Upper lobe of right lung (tissue), 1 donor: ENCODE measurements around the gene PSTK. TPM values are rescaled to one million over a fixed set of nuclear protein-coding genes. Genes with fewer than 3 reads are reported as not detected.

Source experiments
- ATAC-seq: fragments of 200-7000 bp; cut with Tn5 transposase; one replicate; pipeline ENCODE4 v1.9.1; 2020; ENCODE audit warnings: mild to moderate bottlenecking, moderate library complexity
- DNase-seq: peaks from one replicate; pipeline ENCODE4 v3.0.0-alpha.2; 2020
- H3K27ac ChIP-seq: fragments of 200-600 bp; one replicate; pipeline ENCODE4 v1.8.0; 2022
- H3K27me3 ChIP-seq: fragments of 200-600 bp; one replicate; pipeline ENCODE4 v1.8.0; 2022; ENCODE audit warnings: mild to moderate bottlenecking
- H3K36me3 ChIP-seq: fragments of 200-600 bp; one replicate; pipeline ENCODE4 v1.8.0; 2022
- H3K4me1 ChIP-seq: fragments of 200-600 bp; one replicate; pipeline ENCODE4 v1.8.0; 2022
- H3K4me3 ChIP-seq: fragments of 200-600 bp; one replicate; pipeline ENCODE4 v1.8.0; 2022; ENCODE audit warnings: mild to moderate bottlenecking
- H3K9me3 ChIP-seq: fragments of 200-600 bp; one replicate; pipeline ENCODE4 v1.8.0; 2022
- intact Hi-C: fragments of 100-400 bp; cut with DNase I; formaldehyde crosslinking; loops from one replicate; pipeline ENCODE4 v1.11.0; 2022
- total RNA-seq: library from RNA; stranded (reverse); fragmentation: NEBNext Ultra II Directional; extraction: Animal tissue kit (Norgen Biotek cat#: 25700); gene quantifications from one replicate; pipeline ENCODE4 v1.2.1, GENCODE V29; 2021
- TF ChIP-seq, protein P1 (sequence below): fragments of 200-600 bp; IDR thresholded peaks from one replicate; pipeline ENCODE4 v1.8.0; 2022; ENCODE audit warnings: antibody characterized with exemption
- donor health status: DM: no; HTN: yes; CAD: no; lungs with severe emphysema.

PSTK gene
- total RNA-seq, 1 donor from 2014 or later = 2.5 TPM

DNA sequence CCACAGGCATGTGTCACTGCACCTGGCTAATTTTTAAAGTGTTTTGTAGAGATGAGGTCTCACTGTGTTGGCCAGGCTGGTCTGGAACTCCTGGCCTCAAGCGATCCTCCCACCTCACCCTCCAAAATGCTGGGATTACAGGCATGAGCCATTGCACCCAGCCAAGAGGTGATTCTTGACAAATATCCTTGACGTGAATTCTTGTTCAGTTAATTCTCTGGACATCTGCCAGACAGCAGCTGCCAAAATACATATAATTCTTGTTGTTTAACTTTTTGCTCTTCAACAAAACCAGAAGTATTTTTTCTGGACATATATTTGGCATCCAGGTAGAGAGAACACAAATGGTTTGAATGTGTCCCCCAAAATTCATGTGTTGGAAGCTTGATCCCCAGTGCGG, 31.8 kb downstream of the PSTK start:
- TF ChIP-seq, protein P1, sequence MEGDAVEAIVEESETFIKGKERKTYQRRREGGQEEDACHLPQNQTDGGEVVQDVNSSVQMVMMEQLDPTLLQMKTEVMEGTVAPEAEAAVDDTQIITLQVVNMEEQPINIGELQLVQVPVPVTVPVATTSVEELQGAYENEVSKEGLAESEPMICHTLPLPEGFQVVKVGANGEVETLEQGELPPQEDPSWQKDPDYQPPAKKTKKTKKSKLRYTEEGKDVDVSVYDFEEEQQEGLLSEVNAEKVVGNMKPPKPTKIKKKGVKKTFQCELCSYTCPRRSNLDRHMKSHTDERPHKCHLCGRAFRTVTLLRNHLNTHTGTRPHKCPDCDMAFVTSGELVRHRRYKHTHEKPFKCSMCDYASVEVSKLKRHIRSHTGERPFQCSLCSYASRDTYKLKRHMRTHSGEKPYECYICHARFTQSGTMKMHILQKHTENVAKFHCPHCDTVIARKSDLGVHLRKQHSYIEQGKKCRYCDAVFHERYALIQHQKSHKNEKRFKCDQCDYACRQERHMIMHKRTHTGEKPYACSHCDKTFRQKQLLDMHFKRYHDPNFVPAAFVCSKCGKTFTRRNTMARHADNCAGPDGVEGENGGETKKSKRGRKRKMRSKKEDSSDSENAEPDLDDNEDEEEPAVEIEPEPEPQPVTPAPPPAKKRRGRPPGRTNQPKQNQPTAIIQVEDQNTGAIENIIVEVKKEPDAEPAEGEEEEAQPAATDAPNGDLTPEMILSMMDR = no peak
- ATAC-seq (no peak), DNase-seq (no peak)
- Histone ChIP-seq H3K27ac (no peak overlapping the region), H3K9me3 (no peaks in the 10 kb centered on the region), H3K4me3 (no peak overlapping the region), H3K27me3 (no peaks in the 10 kb centered on the region), H3K4me1 (peaks cover 11% of the 10 kb centered on the region), H3K36me3 (no peaks in the 10 kb centered on the region)
- intact Hi-C loops = no loop called here

DNA sequence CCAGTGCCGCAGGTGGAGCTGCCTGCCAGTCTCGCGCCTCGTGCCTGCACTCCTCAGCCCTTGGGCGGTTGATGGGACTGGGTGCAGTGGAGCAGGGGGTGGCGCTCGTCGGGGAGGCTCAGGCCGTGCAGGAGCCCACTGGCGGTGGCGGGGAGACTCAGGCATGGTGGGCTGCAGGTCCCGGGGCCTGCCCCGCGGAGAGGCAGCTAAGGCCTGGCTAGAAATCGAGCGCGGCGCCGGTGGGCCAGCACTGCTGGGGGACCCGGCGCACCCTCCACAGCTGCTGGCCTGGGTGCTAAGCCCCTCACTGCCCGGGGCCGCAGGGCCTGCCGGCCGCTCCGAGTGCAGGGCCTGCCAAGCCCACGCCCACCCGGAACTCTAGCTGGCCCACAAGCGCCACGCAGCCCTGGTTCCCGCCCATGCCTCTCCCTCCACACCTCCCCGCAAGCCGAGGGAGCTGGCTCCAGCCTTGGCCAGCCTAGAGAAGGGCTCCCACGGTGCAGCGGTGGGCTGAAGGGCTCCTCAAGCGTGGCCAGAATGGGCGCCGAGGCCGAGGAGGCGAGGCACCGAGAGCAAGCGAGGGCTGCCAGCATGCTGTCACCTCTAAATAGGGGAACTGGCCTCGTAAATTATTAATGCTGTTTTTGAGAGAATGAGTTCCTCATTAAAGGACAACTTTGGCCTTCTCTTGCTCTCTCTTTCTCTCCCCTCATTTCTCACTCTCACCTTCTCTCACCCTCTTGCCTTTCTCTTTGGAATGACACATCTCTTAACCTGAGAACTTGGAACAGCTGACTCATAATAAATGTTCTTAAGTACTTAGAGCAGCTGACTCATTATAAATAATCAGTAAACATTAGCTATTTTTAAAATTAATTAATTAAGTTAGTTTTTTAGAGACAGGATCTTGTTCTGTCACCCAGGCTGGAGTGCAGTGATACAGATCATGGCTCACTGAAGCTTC, 33.5 kb downstream of the PSTK start:
- no peak for ATAC-seq
- peaks cover 4% of the 10 kb centered on the region for H3K4me1 ChIP-seq
- no peak for DNase-seq
- H3K27ac ChIP-seq = no peak overlapping the region
- intact Hi-C loops = no loop called here
- no peaks in the 10 kb centered on the region for H3K9me3 ChIP-seq
- no peak overlapping the region for H3K4me3 ChIP-seq
- no peaks in the 10 kb centered on the region for H3K36me3 ChIP-seq
- H3K27me3 ChIP-seq = no peaks in the 10 kb centered on the region
- TF ChIP-seq, protein P1 = no peak

DNA sequence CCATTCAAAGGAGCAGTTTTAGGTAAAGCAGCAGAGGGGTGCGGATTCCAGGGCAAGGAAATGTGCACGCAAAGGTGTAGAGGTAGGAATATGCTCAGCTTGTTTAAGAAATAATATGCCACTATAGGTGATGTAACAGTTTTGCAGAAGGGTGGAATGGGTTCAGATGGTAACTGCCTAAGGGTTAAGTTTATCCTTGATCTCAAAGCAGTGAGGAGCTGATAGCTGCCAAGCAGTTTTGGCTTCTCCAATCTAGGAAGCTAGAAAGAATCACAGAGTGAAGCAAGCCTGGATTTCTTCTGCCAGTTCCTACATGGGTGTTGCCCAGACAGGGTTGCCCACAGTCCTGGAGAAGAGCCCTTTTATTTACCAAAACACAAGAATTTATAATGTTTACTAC, 34.6 kb downstream of the PSTK start:
- no peaks in the 10 kb centered on the region for H3K27me3 ChIP-seq
- no peaks in the 10 kb centered on the region for H3K36me3 ChIP-seq
- intact Hi-C loops = no loop called here
- H3K9me3 ChIP-seq = no peaks in the 10 kb centered on the region
- peaks cover 4% of the 10 kb centered on the region for H3K4me1 ChIP-seq
- H3K4me3 ChIP-seq = no peak overlapping the region
- ATAC-seq = no peak
- H3K27ac ChIP-seq = no peak overlapping the region
- DNase-seq = no peak
- TF ChIP-seq, protein P1 = no peak

DNA sequence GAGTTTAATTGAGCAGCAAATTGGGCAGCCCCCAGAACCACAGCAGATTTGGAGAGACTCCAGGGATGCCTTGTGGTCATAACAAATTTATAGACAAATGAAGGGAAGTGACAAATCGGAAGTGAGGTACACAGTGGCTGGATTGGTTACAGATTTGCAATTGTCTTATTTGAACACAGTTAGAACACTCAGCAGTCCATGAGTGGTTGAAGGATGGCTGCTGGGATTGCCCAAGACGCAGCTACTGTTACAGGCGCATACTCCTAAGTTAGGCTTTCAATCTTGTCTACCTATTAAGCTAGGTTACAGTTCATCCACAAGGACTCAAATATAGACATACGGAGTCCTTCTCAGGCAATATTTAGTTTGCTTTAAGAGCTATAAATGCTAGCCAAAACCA, 36.0 kb downstream of the PSTK start:
- intact Hi-C loops = no loop called here
- ATAC-seq = peak; percentile 55

DNA sequence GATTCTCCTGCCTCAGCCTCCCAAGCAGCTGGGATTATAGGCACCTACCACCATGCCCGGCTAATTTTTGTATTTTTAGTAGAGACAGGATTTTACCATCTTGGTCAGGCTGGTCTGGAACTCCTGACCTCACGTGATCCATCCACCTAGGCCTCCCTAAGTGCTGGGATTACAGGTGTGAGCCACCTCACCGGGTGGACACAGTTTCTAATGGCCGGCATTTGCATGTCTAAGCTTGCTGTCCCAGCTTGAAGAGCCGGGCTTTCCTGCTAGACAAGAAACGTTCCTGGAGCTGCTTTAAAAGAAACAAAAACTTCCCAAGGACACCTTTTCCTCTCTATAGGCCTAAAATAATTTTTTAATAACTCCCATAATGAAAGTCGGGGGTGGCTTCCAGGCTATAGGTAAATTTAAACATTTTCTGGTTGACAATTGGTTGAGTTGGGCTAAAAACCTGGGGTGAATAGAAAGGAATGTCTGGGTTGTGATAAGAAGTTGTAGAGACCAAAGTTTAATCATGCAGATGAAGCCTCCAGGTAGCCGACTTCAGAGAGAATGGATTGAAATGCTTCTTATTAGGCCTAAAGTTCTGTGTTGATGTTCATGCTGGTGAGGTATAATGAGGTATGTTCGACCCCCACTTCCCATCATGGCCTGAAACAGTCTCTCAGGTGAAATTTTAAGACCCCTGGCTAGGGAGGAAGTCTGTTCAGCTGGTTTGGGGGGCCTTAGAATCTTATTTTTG, 37.4 kb downstream of the PSTK start:
- TF ChIP-seq, protein P1 = no peak
- no peaks in the 10 kb centered on the region for H3K4me1 ChIP-seq
- no peaks in the 10 kb centered on the region for H3K9me3 ChIP-seq
- no peak overlapping the region for H3K27ac ChIP-seq
- DNase-seq (no peak), ATAC-seq (no peak)
- intact Hi-C loops = no loop called here
- no peak overlapping the region for H3K4me3 ChIP-seq
- H3K27me3 ChIP-seq = no peaks in the 10 kb centered on the region
- no peaks in the 10 kb centered on the region for H3K36me3 ChIP-seq

More for the DNA sequence above, 36.0 kb downstream of the PSTK start:
- DNase-seq = no peak
- H3K27me3 ChIP-seq = no peaks in the 10 kb centered on the region
- TF ChIP-seq, protein P1 = no peak
- no peaks in the 10 kb centered on the region for H3K9me3 ChIP-seq
- H3K27ac ChIP-seq = no peak overlapping the region
- no peak overlapping the region for H3K4me3 ChIP-seq
- peaks cover under 1% of the 10 kb centered on the region for H3K4me1 ChIP-seq
- H3K36me3 ChIP-seq = no peaks in the 10 kb centered on the region
